Tibial artery (tissue), 4 donors: Measurements from ENCODE around the gene FARP1.

Experiments
- DNase-seq, 2 donors: peaks; one replicate each; pipeline ENCODE4 v3.0.0-alpha.2; 2019
- H3K27ac ChIP-seq, 2 donors: fragments of 200-600 bp; sonication (generic) in 1 of 2; 1 replicate in 1 of 2; 2 replicates in 1 of 2; pipeline ENCODE4 v1.5.1; 2018 to 2019; ENCODE audit warnings: mild to moderate bottlenecking in 1 of 2
- H3K27me3 ChIP-seq, 2 donors: fragments of 200-600 bp; sonication (generic) in 1 of 2; one replicate each; pipeline versions ENCODE4 v1.5.1 to v1.6.0; 2016 to 2019
- H3K36me3 ChIP-seq, 3 donors: fragments of 200-600 bp; sonication (generic) in 2 of 3; one replicate each; pipeline ENCODE4 v1.5.1; 2016 to 2019; ENCODE audit warnings: mild to moderate bottlenecking in 2 of 3
- H3K4me1 ChIP-seq, 4 donors: fragments of 200-600 bp; sonication (generic) in 2 of 4; 1 replicate in 3 of 4; 2 replicates in 1 of 4; pipeline ENCODE4 v1.5.1; 2016 to 2019
- H3K4me3 ChIP-seq, 2 donors: fragments of 200-600 bp; sonication (generic) in 1 of 2; 1 replicate in 1 of 2; 2 replicates in 1 of 2; pipeline ENCODE4 v1.5.1; 2018 to 2019; ENCODE audit warnings: mild to moderate bottlenecking in 2 of 2
- H3K9me3 ChIP-seq, 3 donors: fragments of 200-600 bp; sonication (generic) in 1 of 3; one replicate each; pipeline ENCODE4 v1.5.1; 2016 to 2019
- CTCF ChIP-seq, 2 experiments: fragments of 200-600 bp in 1 of 2; fragments of 450-650 bp in 1 of 2; IDR thresholded peaks; one replicate each; pipeline ENCODE4 v1.5.1; 2017 to 2019; ENCODE audit warnings: antibody characterized with exemption in 2 of 2, mild to moderate bottlenecking in 1 of 2, moderate library complexity in 1 of 2
- intact Hi-C: fragments of 100-400 bp; cut with DNase I; formaldehyde crosslinking; loops from one replicate; pipeline ENCODE4 v1.15.0; 2023; ENCODE audit warnings: low total_unique reads

The FARP1 gene

GRCh38 chr13:98401934-98402333, 259.0 kb downstream of the FARP1 start:
- Histone ChIP-seq H3K4me1 (no peaks in the 10 kb centered on the region), H3K27ac (no peak overlapping the region), H3K36me3 (peaks cover 0 to 23% (median 12%) of the 10 kb centered on the region in 3 donors), H3K9me3 (no peaks in the 10 kb centered on the region), H3K4me3 (no peak overlapping the region), H3K27me3 (no peaks in the 10 kb centered on the region)
- DNase-seq, result no peak
- no peak for TF ChIP-seq CTCF (IDR thresholded peaks at IDR 0.05)
- intact Hi-C loops, result no loop called here

- TF ChIP-seq CTCF (IDR thresholded peaks at IDR 0.05), result no peak
- Histone ChIP-seq H3K27me3 (no peaks in the 10 kb centered on the region), H3K9me3 (no peaks in the 10 kb centered on the region), H3K4me3 (no peak overlapping the region), H3K4me1 (no peaks in the 10 kb centered on the region), H3K27ac (no peak overlapping the region), H3K36me3 (peaks cover 0 to 24% (median 12%) of the 10 kb centered on the region in 3 donors)
- intact Hi-C loops, result no loop called here
- no peak for DNase-seq
Observed at GRCh38 chr13:98403076-98403475, 260.2 kb downstream of the FARP1 start.

DNA sequence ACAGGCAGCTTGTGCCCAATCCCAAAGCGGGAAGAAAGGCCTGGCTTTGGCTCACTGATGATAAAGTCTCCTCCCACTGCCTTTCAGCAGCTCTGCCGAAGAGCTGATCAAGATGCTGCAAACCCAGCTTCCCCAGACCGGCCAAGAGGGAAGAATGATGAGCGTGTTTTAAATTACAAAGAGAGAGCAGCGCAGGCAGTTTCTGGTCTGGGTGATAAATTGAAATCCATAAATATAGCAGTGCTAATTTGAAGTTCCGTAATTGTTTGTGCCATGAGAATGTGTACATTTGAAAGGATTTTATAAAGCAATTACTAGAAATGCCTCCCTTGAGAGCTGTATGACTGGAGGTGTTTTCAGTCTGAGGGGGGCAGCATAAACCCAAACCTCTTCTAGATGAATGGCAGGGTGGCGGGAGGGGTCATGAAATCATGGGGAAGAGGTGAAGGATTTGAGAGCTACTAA, 262.2 kb downstream of the FARP1 start:
- intact Hi-C loops, result no loop called here
- DNase-seq, result no peak
- Histone ChIP-seq H3K4me1 (no peaks in the 10 kb centered on the region), H3K36me3 (peaks cover 7 to 34% (median 10%) of the 10 kb centered on the region in 3 donors), H3K4me3 (no peak overlapping the region), H3K9me3 (no peaks in the 10 kb centered on the region), H3K27ac (no peak overlapping the region), H3K27me3 (no peaks in the 10 kb centered on the region)
- no peak for TF ChIP-seq CTCF (IDR thresholded peaks at IDR 0.05)

- no peak for DNase-seq
- Histone ChIP-seq H3K4me3 (no peak overlapping the region), H3K27ac (no peak overlapping the region), H3K4me1 (no peaks in the 10 kb centered on the region), H3K9me3 (no peaks in the 10 kb centered on the region), H3K36me3 (peaks cover 8 to 35% (median 9%) of the 10 kb centered on the region in 3 donors), H3K27me3 (no peaks in the 10 kb centered on the region)
- no peak for TF ChIP-seq CTCF (IDR thresholded peaks at IDR 0.05)
- intact Hi-C loops, result no loop called here
Observed at GRCh38 chr13:98405690-98406344, 262.9 kb downstream of the FARP1 start.

- Histone ChIP-seq H3K4me1 (no peaks in the 10 kb centered on the region), H3K27ac (no peak overlapping the region), H3K27me3 (no peaks in the 10 kb centered on the region), H3K4me3 (no peak overlapping the region), H3K36me3 (peaks cover 8 to 35% (median 9%) of the 10 kb centered on the region in 3 donors), H3K9me3 (no peaks in the 10 kb centered on the region)
- TF ChIP-seq CTCF (IDR thresholded peaks at IDR 0.05), result no peak
- no peak for DNase-seq
- intact Hi-C loops, result no loop called here
Observed at GRCh38 chr13:98406427-98406826, 263.5 kb downstream of the FARP1 start.
